NCI-H510A (cell line): ENCODE measurements around the gene MADCAM1.

Experiments used
- DNase-seq: peaks from one replicate; lab custom pipeline; 2025; lab: John Stamatoyannopoulos, UW

The MADCAM1 gene

GRCh38 chr19:532561-533363, 36.5 kb downstream of the MADCAM1 start:
- DNase-seq: no peak

GRCh38 chr19:533364-534058, 37.2 kb downstream of the MADCAM1 start:
- no peak for DNase-seq

- no peak for DNase-seq
Observed at GRCh38 chr19:534088-534487, 37.8 kb downstream of the MADCAM1 start.

- no peak for DNase-seq
Observed at GRCh38 chr19:535017-535835, 38.9 kb downstream of the MADCAM1 start.

GRCh38 chr19:536031-536880, 40.0 kb downstream of the MADCAM1 start:
- no peak for DNase-seq

- DNase-seq: no peak
Observed at GRCh38 chr19:536881-537404, 40.7 kb downstream of the MADCAM1 start.

- DNase-seq: no peak
Observed at GRCh38 chr19:538641-539428, 42.5 kb downstream of the MADCAM1 start.

GRCh38 chr19:539429-540030, 43.2 kb downstream of the MADCAM1 start:
- DNase-seq: no peak

- DNase-seq: no peak
Observed at GRCh38 chr19:540867-541637, 44.8 kb downstream of the MADCAM1 start.

- no peak for DNase-seq
Observed at GRCh38 chr19:541699-542098, 45.4 kb downstream of the MADCAM1 start.

- DNase-seq: no peak
Observed at GRCh38 chr19:542173-542866, 46.0 kb downstream of the MADCAM1 start.

- DNase-seq: no peak
Observed at GRCh38 chr19:543910-544608, 47.8 kb downstream of the MADCAM1 start, which contains the start of gene GZMM. GZMM (plus strand) TSS chr19:544053; CDS start chr19:544072, 19 bp downstream.

GRCh38 chr19:547117-547516, 50.8 kb downstream of the MADCAM1 start:
- no peak for DNase-seq

GRCh38 chr19:547836-548720, 51.8 kb downstream of the MADCAM1 start:
- no peak for DNase-seq

GRCh38 chr19:548886-549830, 52.9 kb downstream of the MADCAM1 start:
- no peak for DNase-seq

GRCh38 chr19:554817-555216, 58.5 kb downstream of the MADCAM1 start:
- DNase-seq: no peak
